Liver (tissue), 9 donors: ENCODE results near the gene TTC28. TPM values are rescaled to one million over a fixed set of nuclear protein-coding genes. Genes with fewer than 3 reads are reported as not detected.

Experiments
- DNase-seq: peaks from one replicate; pipeline ENCODE4 v3.0.0-alpha.2; 2017; ENCODE audit warnings: low spot score
- H3K27ac ChIP-seq, 2 donors: one replicate each; pipeline ENCODE4 v1.7.0; 2013; ENCODE audit warnings: inconsistent platforms in 2 of 2, low read length in 2 of 2, control low read depth in 1 of 2, low read depth in 1 of 2, mild to moderate bottlenecking in 1 of 2
- H3K27me3 ChIP-seq, 4 donors: one replicate each; pipeline versions ENCODE4 v1.6.1 to v1.7.0; 2013; ENCODE audit warnings: low read length in 3 of 4, inconsistent platforms in 1 of 4, mild to moderate bottlenecking in 1 of 4, moderate library complexity in 1 of 4; ENCODE audit not compliant: control insufficient read depth in 4 of 4, insufficient read depth in 4 of 4
- H3K36me3 ChIP-seq, 4 donors: one replicate each; pipeline versions ENCODE4 v1.6.1 to v1.7.0; 2013; ENCODE audit warnings: low read length in 3 of 4, mild to moderate bottlenecking in 3 of 4, low read depth in 1 of 4, moderate library complexity in 1 of 4; ENCODE audit not compliant: control insufficient read depth in 4 of 4, insufficient read depth in 3 of 4
- H3K4me1 ChIP-seq, 4 donors: one replicate each; pipeline versions ENCODE4 v1.6.1 to v1.7.0; 2013; ENCODE audit warnings: low read length in 3 of 4, mild to moderate bottlenecking in 3 of 4, moderate library complexity in 1 of 4; ENCODE audit not compliant: control insufficient read depth in 4 of 4, insufficient read depth in 4 of 4
- H3K4me3 ChIP-seq, 3 donors: one replicate each; pipeline versions ENCODE4 v1.6.1 to v1.7.0; 2013; ENCODE audit warnings: low read length in 3 of 3, control low read depth in 1 of 3, low read depth in 1 of 3, mild to moderate bottlenecking in 1 of 3
- H3K9ac ChIP-seq, 2 donors: one replicate each; pipeline ENCODE4 v1.7.0; 2013; ENCODE audit warnings: low read length in 2 of 2, mild to moderate bottlenecking in 2 of 2, moderate library complexity in 2 of 2, control low read depth in 1 of 2, low read depth in 1 of 2
- H3K9me3 ChIP-seq, 4 donors: one replicate each; pipeline versions ENCODE4 v1.6.1 to v1.7.0; 2013; ENCODE audit warnings: low read length in 3 of 4; ENCODE audit not compliant: control insufficient read depth in 4 of 4
- ATF3 ChIP-seq: IDR thresholded peaks from 2 replicates; pipeline ENCODE4 v1.6.1; 2016; ENCODE audit warnings: antibody characterized with exemption
- CTCF ChIP-seq: fragments of 150-350 bp; IDR thresholded peaks from 2 replicates; pipeline ENCODE4 v1.5.1; 2017; ENCODE audit warnings: improper control_type of control experiment, low read depth, low read length; ENCODE audit not compliant: missing input control
- EGR1 ChIP-seq, 2 donors: IDR thresholded peaks; 2 replicates each; pipeline ENCODE4 v1.6.1; 2016 to 2018; ENCODE audit warnings: antibody characterized with exemption in 2 of 2, low read depth in 2 of 2
- GABPA ChIP-seq, 2 donors: IDR thresholded peaks in 1 of 2; conservative IDR thresholded peaks in 1 of 2; 2 replicates each; pipeline ENCODE4 v1.6.1; 2016; ENCODE audit warnings: antibody characterized with exemption in 2 of 2, mild to moderate bottlenecking in 1 of 2, moderate library complexity in 1 of 2
- HNF4A ChIP-seq, 2 donors: conservative IDR thresholded peaks; 2 replicates each; pipeline ENCODE4 v1.6.1; 2016; ENCODE audit warnings: antibody characterized with exemption in 2 of 2, mild to moderate bottlenecking in 2 of 2
- HNF4G ChIP-seq: IDR thresholded peaks from 2 replicates; pipeline ENCODE4 v1.6.1; 2016; ENCODE audit warnings: antibody characterized with exemption
- MAX ChIP-seq: IDR thresholded peaks from 2 replicates; pipeline ENCODE4 v1.6.1; 2016; ENCODE audit warnings: antibody characterized with exemption
- REST ChIP-seq: IDR thresholded peaks from 2 replicates; pipeline ENCODE4 v1.6.1; 2016; ENCODE audit warnings: antibody characterized with exemption, mild to moderate bottlenecking
- RXRA ChIP-seq, 2 donors: IDR thresholded peaks; 2 replicates each; pipeline ENCODE4 v1.6.1; 2017 to 2018; ENCODE audit warnings: antibody characterized with exemption in 2 of 2, mild to moderate bottlenecking in 1 of 2
- SP1 ChIP-seq: IDR thresholded peaks from 2 replicates; pipeline ENCODE4 v1.6.1; 2018; ENCODE audit warnings: antibody characterized with exemption, mild to moderate bottlenecking
- TAF1 ChIP-seq: conservative IDR thresholded peaks from 2 replicates; pipeline ENCODE4 v1.6.1; 2016; ENCODE audit warnings: antibody characterized with exemption, mild to moderate bottlenecking
- YY1 ChIP-seq: IDR thresholded peaks from 2 replicates; pipeline ENCODE4 v1.6.1; 2016; ENCODE audit warnings: antibody characterized with exemption, mild to moderate bottlenecking
- ZBTB33 ChIP-seq: IDR thresholded peaks from 2 replicates; pipeline ENCODE4 v1.6.1; 2016; ENCODE audit warnings: antibody characterized with exemption
- WGBS: extraction: QIAGEN DNeasy Blood & Tissue Kit; methylation state at CpG from one replicate; pipeline ENCODE4 v1.1.7; 2013; 5-methylcytosine and 5-hydroxymethylcytosine counted together
- polyA plus RNA-seq, 2 donors: library from polyadenylated mRNA; stranded (reverse) in 1 of 2; unstranded in 1 of 2; fragments of 200-250 nt in 1 of 2; fragments of >200 nt in 1 of 2; fragmentation: Nextera tagmentation in 1 of 2; extraction: Ambion mirVana in 1 of 2; gene quantifications; one replicate each; pipeline versions ENCODE4 v1.2.1 to v1.2.3, GENCODE V29; 2013 to 2015
- total RNA-seq, 2 donors: library from RNA; depleted of rRNA; stranded (reverse); fragments of >200 nt; gene quantifications; one replicate each; pipeline ENCODE4 v1.2.3, GENCODE V29; 2014
- donor health status: healthy.
- donor health status: healthy.
- donor health status: healthy.
- donor health status: healthy.
- donor health status: healthy.

Gene TTC28
- total and polyA plus RNA-seq, 4 donors = 4.2 to 19.4 (median 5.9) TPM

GRCh38 chr22:27970596-27971220 is 708.9 kb downstream of the TTC28 start:
- H3K27me3 ChIP-seq = no peaks in the 10 kb centered on the region
- no peak overlapping the region for H3K27ac ChIP-seq
- H3K9ac ChIP-seq = no peak overlapping the region
- H3K9me3 ChIP-seq = no peaks in the 10 kb centered on the region
- TF ChIP-seq EGR1 (IDR thresholded peaks at IDR 0.05; ENCODE audit: low read depth in 2 of 2) = no peak
- TF ChIP-seq GABPA (IDR thresholded peaks at IDR 0.05 in 1 of 2, conservative IDR thresholded peaks at IDR 0.05 in 1 of 2) = no peak
- TF ChIP-seq ZBTB33 = no peak
- TF ChIP-seq HNF4A (conservative IDR thresholded peaks at IDR 0.05) = no peak
- TF ChIP-seq YY1 = no peak
- TF ChIP-seq RXRA (IDR thresholded peaks at IDR 0.05) = no peak
- TF ChIP-seq TAF1 = no peak
- no peak for TF ChIP-seq SP1
- TF ChIP-seq ATF3 = no peak
- no peak for TF ChIP-seq REST
- TF ChIP-seq HNF4G = no peak
- TF ChIP-seq CTCF = no peak
- 95% methylated on average over 1 of the region's 1 CpG for WGBS
- H3K36me3 ChIP-seq = peaks cover 0 to 3% (median 0%) of the 10 kb centered on the region in 4 donors
- H3K4me1 ChIP-seq = peaks cover 0 to 7% (median 2%) of the 10 kb centered on the region in 4 donors
- no peak overlapping the region for H3K4me3 ChIP-seq
- DNase-seq = no peak

- Histone ChIP-seq H3K27ac (no peak overlapping the region), H3K27me3 (no peaks in the 10 kb centered on the region), H3K4me1 (peaks cover 0 to 24% (median 19%) of the 10 kb centered on the region in 4 donors), H3K4me3 (no peak overlapping the region), H3K36me3 (peaks cover 0 to 3% (median 0%) of the 10 kb centered on the region in 4 donors), H3K9me3 (no peaks in the 10 kb centered on the region), H3K9ac (no peak overlapping the region)
- 94% methylated on average over 15 of the region's 15 CpGs for WGBS
- TF ChIP-seq CTCF = no peak
- no peak for TF ChIP-seq MAX
- DNase-seq = no peak
Measured at GRCh38 chr22:27966168-27967064, 713.2 kb downstream of the TTC28 start.
